Karpas-422 (cell line): ENCODE data around the gene FAM83F. TPM values are rescaled to one million over a fixed set of nuclear protein-coding genes. Genes with fewer than 3 reads are reported as not detected.

Experiments
- DNase-seq: peaks from one replicate; pipeline ENCODE4 v3.0.0-alpha.2; 2015
- H2AFZ ChIP-seq: fragments of 200-600 bp; sonication (generic); 2 replicates; pipeline ENCODE4 v1.6.1; 2014; ENCODE audit warnings: antibody characterized with exemption, low read length, mixed read lengths
- H3K27ac ChIP-seq: fragments of 200-600 bp; sonication (generic); 2 replicates; pipeline ENCODE4 v1.5.1; 2014; ENCODE audit warnings: mild to moderate bottlenecking, low read length, moderate library complexity
- H3K27me3 ChIP-seq: fragments of 200-600 bp; sonication (generic); 2 replicates; pipeline ENCODE4 v1.6.1; 2014; ENCODE audit warnings: low read length, mixed read lengths
- H3K36me3 ChIP-seq: fragments of 200-600 bp; sonication (generic); 2 replicates; pipeline ENCODE4 v1.6.1; 2014; ENCODE audit warnings: low read length, mixed read lengths; ENCODE audit not compliant: insufficient read depth
- H3K4me1 ChIP-seq: fragments of 200-600 bp; sonication (generic); 2 replicates; pipeline ENCODE4 v1.6.1; 2014; ENCODE audit warnings: mild to moderate bottlenecking, low read length, mixed read lengths
- H3K4me2 ChIP-seq: fragments of 200-600 bp; sonication (generic); 2 replicates; pipeline ENCODE4 v1.6.1; 2014; ENCODE audit warnings: low read length, low read depth, mild to moderate bottlenecking; ENCODE audit not compliant: poor library complexity, severe bottlenecking
- H3K4me3 ChIP-seq: fragments of 200-600 bp; sonication (generic); 2 replicates; pipeline ENCODE4 v1.5.1; 2014; ENCODE audit warnings: mild to moderate bottlenecking, antibody characterized with exemption, low read length, mixed read lengths
- H3K79me2 ChIP-seq: fragments of 200-600 bp; sonication (generic); 2 replicates; pipeline ENCODE4 v1.6.1; 2014; ENCODE audit warnings: mild to moderate bottlenecking, low read length, mixed read lengths
- H3K9ac ChIP-seq: fragments of 200-600 bp; sonication (generic); 2 replicates; pipeline ENCODE4 v1.6.0; 2014; ENCODE audit warnings: low read length
- H3K9me2 ChIP-seq: fragments of 200-600 bp; sonication (generic), shearing (Covaris generic); replicated peaks from 2 replicates; pipeline ENCODE4 v1.6.0; 2014; ENCODE audit warnings: mild to moderate bottlenecking, low read length, moderate library complexity; ENCODE audit not compliant: insufficient read depth
- H3K9me3 ChIP-seq: fragments of 300-700, 200-600 bp; sonication (generic); 2 replicates; pipeline ENCODE4 v1.6.1; 2014; ENCODE audit warnings: low read length, mixed read lengths
- H4K20me1 ChIP-seq: fragments of 200-600 bp; sonication (generic); 2 replicates; pipeline ENCODE4 v1.6.1; 2014; ENCODE audit warnings: mild to moderate bottlenecking, antibody characterized with exemption, low read length, low read depth; ENCODE audit not compliant: insufficient read depth
- total RNA-seq: library from RNA; depleted of rRNA; stranded (reverse); fragments of >200 nt; shearing (Covaris generic); gene quantifications from 2 replicates; pipeline ENCODE4 v1.2.3, GENCODE V29; 2014; ENCODE audit warnings: low replicate concordance

FAM83F gene
- total RNA-seq, 1 experiment from 2014 or later = 0.07 TPM

DNA sequence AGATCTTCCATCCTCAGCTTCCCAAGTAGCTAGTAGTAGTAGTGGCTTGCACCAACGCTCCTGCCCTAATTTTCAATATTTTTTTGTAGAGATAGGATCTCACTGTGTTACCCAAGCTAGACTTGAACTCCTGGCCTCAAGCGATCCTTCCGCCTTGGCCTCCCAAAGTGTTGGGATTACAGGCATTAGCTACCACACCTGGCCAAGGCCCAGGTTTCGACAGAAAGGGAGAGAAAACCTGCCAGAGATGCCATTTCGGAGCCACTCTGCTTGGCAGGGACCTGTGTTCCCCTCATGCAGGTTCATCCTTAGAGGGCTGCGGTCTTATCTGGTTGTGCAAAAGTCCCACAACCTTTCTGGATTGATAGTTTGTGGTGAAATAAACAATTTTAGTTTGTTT lies 41.4 kb downstream of the FAM83F start:
- Histone ChIP-seq H3K4me3 (no peak overlapping the region), H3K27me3 (no peaks in the 10 kb centered on the region), H3K79me2 (no peaks in the 10 kb centered on the region)

DNA sequence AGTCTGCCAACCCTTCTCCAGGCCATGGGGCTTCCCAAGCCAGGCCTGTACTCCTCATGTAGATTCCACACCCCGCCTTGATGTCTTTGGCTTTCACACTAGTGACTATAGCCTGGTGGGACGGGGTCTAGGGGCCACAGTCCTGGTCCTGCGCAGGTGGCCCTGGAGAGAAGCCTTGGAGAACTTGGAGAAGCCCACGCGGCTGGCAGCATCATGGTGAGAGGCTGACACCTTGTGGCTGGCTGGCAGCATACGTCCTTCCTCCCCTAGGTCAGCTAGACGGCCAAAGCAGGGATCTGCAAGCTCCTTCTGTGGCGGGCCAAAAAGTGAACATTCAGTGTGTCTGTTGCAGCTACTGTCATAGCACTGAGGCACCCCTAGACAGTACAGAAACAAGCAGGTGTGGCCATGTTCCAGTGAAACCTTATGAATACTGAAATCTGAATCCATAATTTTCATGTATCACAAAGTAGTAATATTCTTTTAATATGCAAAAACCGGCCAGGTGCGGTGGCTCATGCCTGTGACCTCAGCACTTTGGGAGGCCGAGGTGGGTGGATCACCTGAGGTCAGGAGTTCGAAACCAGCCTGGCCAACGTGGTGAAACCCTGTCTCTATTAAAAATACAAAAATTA lies 42.0 kb downstream of the FAM83F start:
- H3K27me3 ChIP-seq = no peaks in the 10 kb centered on the region
- H3K9me2 ChIP-seq = no peaks in the 10 kb centered on the region
- H3K4me3 ChIP-seq = no peak overlapping the region
- H4K20me1 ChIP-seq = no peaks in the 10 kb centered on the region
- no peak overlapping the region for H3K9ac ChIP-seq
- no peak overlapping the region for H2AFZ ChIP-seq
- H3K27ac ChIP-seq = no peak overlapping the region
- peak; percentile 90 for DNase-seq
- no peak overlapping the region for H3K4me2 ChIP-seq
- H3K36me3 ChIP-seq = no peaks in the 10 kb centered on the region
- no peaks in the 10 kb centered on the region for H3K9me3 ChIP-seq
- no peaks in the 10 kb centered on the region for H3K79me2 ChIP-seq
- H3K4me1 ChIP-seq = peaks cover 29% of the 10 kb centered on the region

More for the DNA sequence above, 41.4 kb downstream of the FAM83F start:
- H3K4me1 ChIP-seq = peaks cover 31% of the 10 kb centered on the region
- H2AFZ ChIP-seq = no peak overlapping the region
- H3K27ac ChIP-seq = no peak overlapping the region
- H3K9me2 ChIP-seq = no peaks in the 10 kb centered on the region
- no peak overlapping the region for H3K4me2 ChIP-seq
- no peak overlapping the region for H3K9ac ChIP-seq
- H3K9me3 ChIP-seq = no peaks in the 10 kb centered on the region
- H4K20me1 ChIP-seq = no peaks in the 10 kb centered on the region
- no peak for DNase-seq
- no peaks in the 10 kb centered on the region for H3K36me3 ChIP-seq

DNA sequence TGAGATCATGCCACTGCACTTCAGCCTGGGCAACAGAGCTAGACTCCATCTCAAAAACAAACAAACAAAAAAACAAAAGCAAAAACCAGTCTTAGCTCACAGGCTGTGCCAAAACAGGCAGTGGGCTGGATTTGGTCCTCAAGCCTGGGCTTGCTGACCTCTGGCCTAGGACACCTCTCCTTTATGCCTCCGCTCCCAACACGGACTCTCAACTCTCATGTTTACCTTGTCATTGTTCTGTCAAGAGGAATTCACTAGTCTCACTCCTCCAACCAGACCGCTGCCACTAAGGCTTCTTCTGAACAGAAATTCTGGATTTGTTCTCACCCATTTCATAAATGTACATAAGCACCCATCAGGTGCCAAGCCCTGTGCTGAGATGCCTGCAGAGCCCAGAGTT lies 42.6 kb downstream of the FAM83F start:
- Histone ChIP-seq H4K20me1 (no peaks in the 10 kb centered on the region), H3K36me3 (no peaks in the 10 kb centered on the region), H3K9me3 (no peaks in the 10 kb centered on the region), H3K79me2 (no peaks in the 10 kb centered on the region), H3K27me3 (no peaks in the 10 kb centered on the region), H3K9ac (no peak overlapping the region), H3K4me1 (peaks cover 22% of the 10 kb centered on the region), H3K4me2 (no peak overlapping the region), H2AFZ (no peak overlapping the region), H3K27ac (no peak overlapping the region), H3K4me3 (no peak overlapping the region), H3K9me2 (no peaks in the 10 kb centered on the region)
- DNase-seq = no peak

DNA sequence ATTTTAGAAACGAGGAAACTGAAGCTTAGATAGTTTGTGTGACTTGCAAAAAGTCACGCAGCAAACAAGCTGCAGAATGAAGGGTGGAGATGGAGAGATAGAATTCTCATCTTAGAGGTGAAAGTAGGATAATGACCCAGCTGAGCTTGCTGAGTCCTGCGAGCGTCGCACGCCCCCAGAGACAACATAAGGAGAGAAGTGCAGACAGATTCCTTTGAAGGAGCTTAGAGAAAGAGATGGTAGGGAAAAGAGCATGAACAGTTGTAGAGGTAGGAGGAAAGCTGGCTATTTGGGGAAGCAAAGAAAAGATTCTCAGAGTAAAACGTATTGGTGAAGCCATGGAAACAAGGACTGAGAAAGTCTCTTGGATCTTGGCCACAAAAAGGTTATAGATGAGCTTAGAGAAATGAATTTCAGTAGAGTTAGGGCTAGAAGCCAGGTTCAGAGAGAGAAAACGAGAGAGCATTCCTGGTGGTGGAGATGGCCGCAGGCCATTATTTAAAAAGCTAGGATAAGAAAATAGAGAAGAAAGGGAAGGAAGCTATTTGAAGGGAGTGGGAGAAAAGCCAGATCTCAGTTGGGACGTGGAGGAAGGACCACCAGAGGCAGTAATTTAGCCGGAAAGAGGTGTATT lies 44.8 kb downstream of the FAM83F start:
- Histone ChIP-seq H3K9ac (no peak overlapping the region), H3K27me3 (no peaks in the 10 kb centered on the region), H4K20me1 (no peaks in the 10 kb centered on the region), H3K36me3 (no peaks in the 10 kb centered on the region), H3K4me3 (no peak overlapping the region), H3K4me1 (peaks cover 27% of the 10 kb centered on the region), H3K9me3 (no peaks in the 10 kb centered on the region), H3K79me2 (no peaks in the 10 kb centered on the region), H3K4me2 (no peak overlapping the region), H3K27ac (no peak overlapping the region), H2AFZ (no peak overlapping the region), H3K9me2 (no peaks in the 10 kb centered on the region)
- no peak for DNase-seq

DNA sequence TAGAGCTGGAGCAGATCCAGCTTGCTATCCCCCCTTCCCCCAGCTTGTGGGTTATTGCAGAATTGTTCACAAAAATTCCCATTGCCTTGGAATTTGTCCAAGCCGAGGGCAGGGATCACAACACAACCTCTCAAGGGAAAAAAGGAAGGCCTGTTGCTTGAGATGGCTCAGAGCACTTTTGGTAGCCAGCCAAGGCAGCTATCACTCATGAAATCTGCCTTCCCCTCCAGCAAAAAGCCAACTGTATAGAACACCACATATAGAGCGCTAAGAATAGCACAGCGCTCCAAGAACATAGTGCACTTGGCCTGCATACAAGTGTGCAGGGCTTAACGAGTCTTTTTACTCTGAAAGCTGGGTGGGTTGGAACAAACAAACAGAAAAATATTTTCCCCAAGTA lies 46.2 kb downstream of the FAM83F start:
- Histone ChIP-seq H3K36me3 (no peaks in the 10 kb centered on the region), H3K4me1 (peaks cover 30% of the 10 kb centered on the region), H2AFZ (no peak overlapping the region), H3K79me2 (peaks cover 7% of the 10 kb centered on the region), H3K9ac (no peak overlapping the region), H3K9me2 (no peaks in the 10 kb centered on the region), H3K27me3 (no peaks in the 10 kb centered on the region), H3K4me3 (no peak overlapping the region), H3K4me2 (no peak overlapping the region), H3K27ac (no peak overlapping the region), H3K9me3 (no peaks in the 10 kb centered on the region), H4K20me1 (no peaks in the 10 kb centered on the region)
- DNase-seq = no peak

DNA sequence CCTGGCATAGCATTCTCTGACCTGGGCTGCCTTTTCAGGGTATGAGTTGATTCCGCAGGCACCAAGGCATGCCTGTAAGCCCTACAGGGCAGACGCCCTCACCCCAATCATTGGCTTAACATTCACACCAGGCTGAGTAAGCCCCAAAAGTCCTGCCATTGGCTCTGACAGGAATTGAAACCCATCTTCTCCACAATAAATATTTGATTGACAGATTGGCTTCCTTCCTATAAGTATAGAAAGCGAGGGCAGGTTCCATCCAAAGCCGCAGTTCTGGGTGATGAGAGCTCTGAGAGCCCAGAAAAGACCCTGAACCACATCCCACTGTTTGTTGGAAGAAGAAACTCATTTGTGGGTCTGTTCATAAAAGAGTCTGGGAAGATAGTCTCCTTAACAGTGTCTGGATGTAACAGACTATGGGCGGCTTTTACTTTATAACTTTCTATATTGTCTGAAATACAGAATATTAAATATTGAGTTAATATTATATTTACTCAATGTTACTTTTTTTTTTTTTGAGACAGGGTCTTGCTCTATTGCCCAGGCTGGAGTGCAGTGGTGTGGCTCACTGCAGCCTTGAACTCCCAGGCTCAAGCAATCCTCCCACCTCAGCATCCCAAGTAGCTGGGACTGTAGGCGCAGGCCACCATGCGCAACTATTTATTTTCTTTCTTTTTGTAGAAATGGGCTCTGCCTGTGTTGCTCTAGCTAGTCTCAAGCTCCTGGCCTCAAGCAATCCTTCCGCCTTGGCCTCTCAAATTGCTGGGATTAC lies 46.8 kb downstream of the FAM83F start:
- Histone ChIP-seq H3K9ac (no peak overlapping the region), H3K9me2 (no peaks in the 10 kb centered on the region), H3K27me3 (no peaks in the 10 kb centered on the region), H3K4me2 (no peak overlapping the region), H3K4me1 (peaks cover 31% of the 10 kb centered on the region), H3K36me3 (no peaks in the 10 kb centered on the region), H3K79me2 (peaks cover 13% of the 10 kb centered on the region), H2AFZ (no peak overlapping the region), H3K9me3 (no peaks in the 10 kb centered on the region), H3K27ac (no peak overlapping the region), H4K20me1 (no peaks in the 10 kb centered on the region), H3K4me3 (no peak overlapping the region)
- no peak for DNase-seq

DNA sequence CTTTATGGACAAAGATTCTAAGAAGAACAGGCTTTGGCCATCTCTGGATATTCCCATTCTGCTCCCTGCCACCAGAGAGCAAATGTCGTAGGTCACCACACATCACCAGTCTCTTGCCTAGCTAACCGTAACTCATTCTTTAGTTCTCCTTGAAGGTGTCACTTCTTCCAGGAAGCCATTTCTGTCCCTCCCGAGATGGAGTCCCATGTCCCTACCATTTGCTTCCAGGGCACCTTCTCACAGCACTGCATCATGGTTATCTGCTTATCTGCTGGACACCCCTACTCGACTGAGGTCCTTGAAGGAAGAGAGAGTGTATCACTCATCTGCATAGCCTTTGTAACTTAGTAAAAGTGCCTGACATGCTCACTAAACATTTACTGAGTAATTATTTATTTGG lies 47.6 kb downstream of the FAM83F start:
- H3K4me2 ChIP-seq = no peak overlapping the region
- no peaks in the 10 kb centered on the region for H3K9me2 ChIP-seq
- peaks cover 27% of the 10 kb centered on the region for H3K4me1 ChIP-seq
- H3K4me3 ChIP-seq = no peak overlapping the region
- no peak for DNase-seq
- no peak overlapping the region for H3K9ac ChIP-seq
- no peaks in the 10 kb centered on the region for H3K27me3 ChIP-seq
- no peak overlapping the region for H2AFZ ChIP-seq
- H3K27ac ChIP-seq = no peak overlapping the region
- H3K9me3 ChIP-seq = no peaks in the 10 kb centered on the region
- H4K20me1 ChIP-seq = no peaks in the 10 kb centered on the region
- peaks cover 21% of the 10 kb centered on the region for H3K79me2 ChIP-seq
- no peaks in the 10 kb centered on the region for H3K36me3 ChIP-seq

DNA sequence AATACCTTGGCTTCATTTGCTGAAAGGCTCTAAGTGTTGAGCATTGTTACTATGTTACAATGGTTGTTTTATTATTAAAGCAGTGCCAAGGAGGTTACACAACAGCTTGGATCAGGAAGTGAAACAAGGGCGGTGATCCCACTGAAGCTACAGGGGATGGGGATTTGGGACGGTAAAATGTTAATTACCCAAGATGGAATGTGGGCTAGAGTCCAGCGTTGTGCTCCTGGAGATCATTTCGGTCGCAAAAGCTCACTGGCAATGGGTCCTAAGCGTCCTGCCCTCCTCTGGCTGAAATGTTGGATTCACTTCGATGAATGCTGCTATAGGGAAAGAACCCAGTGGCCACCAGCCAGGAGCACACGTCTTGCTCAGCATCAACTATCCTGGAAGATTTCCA lies 48.3 kb downstream of the FAM83F start:
- H3K4me1 ChIP-seq = peaks cover 27% of the 10 kb centered on the region
- no peaks in the 10 kb centered on the region for H3K9me2 ChIP-seq
- H2AFZ ChIP-seq = no peak overlapping the region
- no peaks in the 10 kb centered on the region for H3K27me3 ChIP-seq
- no peak for DNase-seq
- peaks cover 28% of the 10 kb centered on the region for H3K79me2 ChIP-seq
- H3K9me3 ChIP-seq = no peaks in the 10 kb centered on the region
- peak overlapping the region; percentile 81 for H3K4me2 ChIP-seq
- no peak overlapping the region for H3K9ac ChIP-seq
- H3K36me3 ChIP-seq = no peaks in the 10 kb centered on the region
- H4K20me1 ChIP-seq = no peaks in the 10 kb centered on the region
- peak overlapping the region; percentile 67 for H3K4me3 ChIP-seq
- no peak overlapping the region for H3K27ac ChIP-seq
